HuH-7 (cell line): ENCODE data around the gene MATN1.
"Not testable (repeated sequence)": the region's sequence is repeated elsewhere in the genome, so short reads cannot be mapped to it uniquely, and the experiment has no call there.

Experiments
- DNase-seq: peaks from one replicate; pipeline ENCODE4 v3.0.0; 2011; ENCODE audit warnings: low spot score

MATN1 gene

GRCh38 chr1:30723331-30723755 is at the start of gene MATN1:
MATN1 (minus strand) TSS chr1:30723585; CDS start chr1:30723551, 34 bp downstream.
- no peak for DNase-seq

GRCh38 chr1:30771005-30771404 is 47.6 kb upstream of the MATN1 start:
- DNase-seq, result no peak

- DNase-seq, result no peak
Measured at GRCh38 chr1:30770150-30770549, 46.8 kb upstream of the MATN1 start.

DNA sequence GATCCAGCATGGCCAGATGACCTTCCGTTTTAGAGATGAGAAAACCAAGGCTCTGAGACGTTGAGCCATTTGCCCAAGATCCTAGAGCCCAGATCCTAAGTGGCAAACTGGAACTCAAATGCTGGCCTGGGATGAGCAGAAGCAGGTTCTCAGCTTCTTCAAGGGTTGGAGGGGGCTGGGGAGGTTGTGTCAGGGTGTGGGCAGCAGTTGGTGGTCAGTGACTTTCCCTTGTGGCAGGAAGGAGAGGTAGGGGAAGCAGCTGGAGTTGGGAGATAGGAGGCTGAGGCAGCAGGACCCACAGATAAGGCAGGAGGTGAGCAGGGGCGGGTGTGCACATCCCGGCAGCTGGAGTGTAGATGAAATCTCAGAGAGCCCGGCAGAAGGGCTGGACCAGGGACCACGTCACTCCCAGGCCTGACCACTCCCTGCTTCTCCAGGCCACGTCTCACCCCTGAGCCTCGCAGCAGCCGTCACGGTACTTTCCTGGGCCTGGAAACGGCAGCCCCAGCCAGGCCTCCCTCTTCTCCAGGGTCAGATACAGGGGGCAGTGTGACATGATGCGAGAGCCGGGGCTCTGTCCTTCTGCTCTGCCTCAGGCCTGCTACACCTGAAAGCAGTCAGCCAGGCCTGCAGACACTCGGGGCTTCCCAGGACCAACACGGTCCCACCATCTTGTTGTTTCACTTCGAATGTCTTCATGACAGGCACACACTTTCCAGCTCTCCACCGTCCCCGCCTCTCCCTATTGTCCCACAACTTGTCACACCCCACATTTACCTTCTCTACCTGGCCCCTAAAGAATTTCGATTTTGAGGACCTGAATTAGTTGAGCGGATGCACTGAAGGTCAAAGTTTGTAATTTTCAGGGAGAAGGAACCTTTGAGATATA is 45.7 kb upstream of the MATN1 start:
- no peak for DNase-seq

- DNase-seq, result no peak
Measured at GRCh38 chr1:30768159-30768829, 44.9 kb upstream of the MATN1 start.

GRCh38 chr1:30766948-30767347 is 43.6 kb upstream of the MATN1 start:
- not testable (repeated sequence) for DNase-seq

GRCh38 chr1:30765556-30766434 is 42.4 kb upstream of the MATN1 start:
- no peak for DNase-seq

DNA sequence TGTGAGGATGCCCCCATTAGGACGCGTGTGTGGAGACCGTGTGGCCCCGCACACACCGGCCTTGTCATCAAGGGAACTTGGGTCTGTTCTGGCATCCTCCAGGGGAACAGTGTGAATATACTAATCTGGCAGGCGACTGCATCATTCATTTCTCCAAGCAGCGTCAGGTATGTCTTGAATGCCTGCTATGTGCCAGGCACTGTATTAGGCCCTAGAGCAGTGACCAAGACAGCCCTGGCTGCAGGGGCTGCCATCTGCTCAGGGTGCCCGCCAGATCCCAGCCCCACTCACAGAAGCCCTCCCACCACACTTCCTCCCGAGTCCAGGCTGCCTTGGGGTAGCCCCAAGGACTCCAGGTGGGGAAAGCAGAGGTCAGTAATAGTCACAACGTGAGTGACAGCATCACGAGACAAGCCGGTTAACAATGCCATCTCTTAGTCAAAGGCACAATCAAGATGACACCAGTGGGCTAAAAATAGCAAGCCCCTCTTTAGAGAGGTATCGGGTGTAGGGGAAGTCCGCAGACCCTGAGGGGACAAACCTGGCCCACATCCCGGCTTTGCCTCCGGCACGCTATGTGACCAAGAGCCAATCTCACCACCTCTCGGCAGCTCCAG is 41.7 kb upstream of the MATN1 start:
- no peak for DNase-seq

DNA sequence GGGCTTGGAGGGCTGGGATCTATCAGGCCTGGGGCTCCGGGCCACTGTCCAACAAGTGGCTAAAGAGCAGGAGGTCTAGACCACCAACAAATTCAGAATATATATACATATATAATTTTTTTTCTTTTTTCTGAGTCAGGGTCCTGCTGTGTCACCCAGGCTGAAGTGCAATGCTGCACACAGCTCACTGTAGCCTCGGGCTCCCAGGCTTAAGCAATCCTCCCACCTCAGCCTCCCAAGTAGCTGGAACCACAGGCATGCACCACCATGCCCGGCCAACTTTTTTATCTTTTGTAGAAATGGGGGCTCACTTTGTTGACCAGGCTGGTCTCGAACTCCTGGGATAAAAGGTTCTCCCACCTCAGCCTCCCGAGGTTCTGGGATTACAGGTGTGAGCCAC is 41.0 kb upstream of the MATN1 start:
- DNase-seq, result no peak

DNA sequence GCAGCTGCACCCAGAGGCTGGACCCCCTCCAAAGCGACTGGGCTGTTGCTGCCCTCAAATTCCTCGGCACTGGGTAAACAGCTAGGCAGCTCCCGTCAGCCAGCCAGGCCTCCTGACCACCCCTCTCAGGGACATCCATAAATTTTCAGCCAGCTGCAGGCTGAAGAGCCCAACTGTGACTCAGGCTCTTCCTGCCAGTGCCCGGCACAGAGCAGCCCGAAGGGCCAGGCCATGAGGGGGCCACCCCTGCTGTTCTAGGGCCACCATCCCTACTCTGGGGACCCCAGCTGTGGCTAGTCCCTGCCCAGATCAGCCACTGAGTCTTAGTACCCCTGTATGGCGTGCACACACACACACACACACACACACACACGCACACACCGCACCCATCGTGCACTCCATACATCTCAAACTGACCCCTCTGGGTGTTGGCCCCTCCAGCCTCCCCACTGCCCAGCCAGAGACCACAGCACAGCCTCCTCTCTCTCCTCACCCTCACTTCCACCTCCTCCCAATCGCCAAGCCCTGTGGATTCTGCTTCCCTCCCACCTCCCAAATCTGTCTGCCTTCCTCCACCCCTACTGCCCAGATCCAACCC is 40.4 kb upstream of the MATN1 start:
- no peak for DNase-seq

DNA sequence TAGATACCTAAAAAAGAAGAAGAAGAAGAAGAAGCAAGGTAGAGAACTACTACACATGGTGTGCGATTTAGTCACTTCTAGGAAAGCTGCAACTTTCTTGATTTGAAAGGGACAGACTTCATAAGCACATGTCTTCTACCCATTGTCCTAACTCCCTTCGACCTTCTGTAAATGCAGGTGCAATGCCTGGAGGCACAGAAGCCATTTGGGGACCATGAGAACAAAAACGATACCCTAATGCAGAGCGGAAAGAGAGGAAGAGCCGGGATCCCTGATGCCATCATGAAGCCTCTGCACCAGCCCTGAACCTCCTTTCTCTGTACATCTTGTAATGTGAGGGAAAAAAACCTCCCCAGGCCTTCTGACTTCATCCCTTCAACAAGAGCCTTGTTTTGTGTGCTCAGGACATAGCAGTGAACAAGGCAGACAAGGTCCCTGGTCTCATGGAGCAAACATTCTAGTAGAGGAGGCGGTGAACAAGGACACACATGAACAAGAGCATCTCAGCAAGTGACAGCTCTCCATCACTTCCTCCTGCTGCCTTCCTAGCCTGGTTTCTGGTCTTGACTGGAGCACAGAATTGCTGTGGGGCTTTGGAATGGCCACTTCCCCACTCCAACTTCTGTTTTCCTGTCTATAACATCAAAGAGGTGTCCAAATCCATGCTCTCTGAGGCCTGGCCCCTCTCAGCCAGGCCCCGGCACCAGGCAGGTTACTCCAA is 39.7 kb upstream of the MATN1 start:
- no peak for DNase-seq

DNA sequence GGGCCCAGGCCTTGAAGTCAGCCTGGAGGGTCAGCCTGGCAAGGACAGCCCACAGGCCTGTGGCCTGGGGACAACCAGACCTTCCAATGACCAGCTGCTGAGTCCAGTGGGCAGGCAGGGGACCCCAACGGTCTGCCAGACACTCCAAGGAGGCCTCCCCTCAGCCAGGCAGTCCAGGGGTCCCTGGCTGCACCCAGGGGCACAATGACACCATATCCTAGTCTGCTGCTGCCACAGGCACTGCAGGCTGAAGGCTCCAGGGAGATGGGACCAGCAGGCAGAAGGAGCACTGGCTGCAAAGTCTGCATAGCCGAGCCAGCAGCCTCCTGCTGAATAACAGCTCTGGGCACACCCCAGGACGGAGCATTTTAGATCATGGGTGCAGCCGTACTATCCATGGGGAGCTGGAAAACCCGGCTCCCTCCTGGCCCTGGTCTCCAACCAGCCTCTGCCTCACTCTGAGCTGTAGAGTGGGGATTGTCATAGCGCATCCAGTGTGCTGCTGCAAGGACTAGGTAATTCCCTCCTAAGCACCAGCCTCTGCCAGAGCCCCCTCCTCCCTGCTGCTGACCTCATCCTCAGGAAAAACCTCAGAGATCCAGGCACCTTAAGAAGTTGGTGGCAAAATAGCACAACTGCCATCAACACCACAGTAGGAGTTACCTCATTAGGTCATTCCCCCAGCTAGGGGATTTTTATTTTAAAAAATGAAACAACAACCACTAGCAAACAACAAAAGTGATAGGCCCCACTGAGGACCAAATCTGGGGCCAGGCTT is 39.0 kb upstream of the MATN1 start:
- no peak for DNase-seq

DNA sequence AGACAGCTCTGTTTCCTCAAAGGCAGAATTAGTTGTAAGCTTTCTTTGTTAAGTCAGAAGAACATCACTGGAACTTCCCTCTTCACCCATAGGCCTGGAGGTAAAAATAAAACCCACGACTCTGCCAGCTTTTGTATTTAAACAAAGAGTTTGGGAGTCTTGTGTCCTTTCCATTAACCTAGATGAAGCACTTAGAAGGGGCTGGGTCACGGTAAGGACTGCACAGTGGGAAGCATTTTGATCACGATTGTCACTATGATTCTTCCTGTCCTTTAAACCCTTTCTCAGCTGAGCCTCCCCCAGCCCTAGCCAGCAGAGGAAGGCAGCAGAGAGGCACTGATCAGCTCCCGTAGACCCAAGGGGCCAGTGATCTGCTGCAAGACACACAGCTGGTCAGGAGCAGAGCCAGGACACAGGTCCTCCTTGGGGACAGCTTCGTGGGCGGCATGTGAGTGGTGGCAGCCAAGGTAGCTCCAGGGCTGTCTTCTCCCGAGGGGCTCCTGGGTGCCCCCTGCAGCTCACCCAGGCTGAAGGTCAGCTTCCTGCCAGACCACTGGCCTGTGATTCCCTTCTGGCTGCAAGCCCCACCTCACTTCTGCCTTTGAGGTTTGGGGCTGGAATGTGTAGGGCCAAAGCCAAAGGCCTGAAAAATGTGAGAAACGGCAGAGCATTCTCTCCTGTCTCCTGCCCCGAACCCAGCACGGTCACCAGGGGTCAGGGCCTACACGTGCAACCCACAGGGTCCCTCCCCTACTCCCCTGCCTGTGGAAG is 38.2 kb upstream of the MATN1 start:
- no peak for DNase-seq

- DNase-seq, result no peak
Measured at GRCh38 chr1:30760596-30761324, 37.4 kb upstream of the MATN1 start.

GRCh38 chr1:30759718-30760281 is 36.4 kb upstream of the MATN1 start:
- no peak for DNase-seq

- DNase-seq, result peak; percentile 39
Measured at GRCh38 chr1:30758785-30759380, 35.5 kb upstream of the MATN1 start.

- no peak for DNase-seq
Measured at GRCh38 chr1:30758121-30758688, 34.8 kb upstream of the MATN1 start.
